SK-N-MC (cell line): ENCODE results near the gene CLEC2A.
"Not testable (repeated sequence)": the region's sequence is repeated elsewhere in the genome, so short reads cannot be mapped to it uniquely, and the experiment has no call there.

ENCODE experiments used
- DNase-seq: peaks from one replicate; pipeline ENCODE4 v3.0.0-alpha.2; 2011; ENCODE audit warnings: low read depth, low spot score
- H3K27ac ChIP-seq: fragments of 200-600 bp; sonication (generic); 2 replicates; pipeline ENCODE4 v1.5.1; 2016; ENCODE audit warnings: mixed run types
- H3K36me3 ChIP-seq: fragments of 200-600 bp; sonication (generic); 2 replicates; pipeline ENCODE4 v1.6.1; 2017; ENCODE audit warnings: antibody characterized with exemption, low read length, mixed read lengths; ENCODE audit not compliant: insufficient read depth
- H3K4me3 ChIP-seq: fragments of 200-600 bp; sonication (generic); 2 replicates; pipeline ENCODE4 v1.5.1; 2016
- H3K9ac ChIP-seq: fragments of 200-600 bp; sonication (generic); 2 replicates; pipeline ENCODE4 v1.8.0; 2017; ENCODE audit warnings: mixed run types, mixed read lengths; ENCODE audit not compliant: insufficient read length
- H3K9me3 ChIP-seq: fragments of 200-600 bp; sonication (generic); 2 replicates; pipeline ENCODE4 v1.6.1; 2017; ENCODE audit warnings: low read depth, mild to moderate bottlenecking, antibody characterized with exemption, low read length, moderate library complexity, mixed read lengths
- EZH2 ChIP-seq: fragments of 200-600 bp; sonication (generic); IDR thresholded peaks from one replicate; pipeline ENCODE4 v1.6.1; 2017; ENCODE audit warnings: antibody characterized with exemption
- FOXP2 ChIP-seq: optimal IDR thresholded peaks from 2 replicates; pipeline ENCODE3; 2011; ENCODE audit warnings: mild to moderate bottlenecking, moderate library complexity; ENCODE audit not compliant: insufficient read depth; ENCODE audit errors: extremely low read length, control extremely low read depth
- POLR2AphosphoS5 ChIP-seq: IDR thresholded peaks from 2 replicates; pipeline ENCODE4 v1.6.1; 2012; ENCODE audit warnings: mild to moderate bottlenecking, low read depth, low read length, borderline replicate concordance

The CLEC2A gene

GRCh38 chr12:9932270-9932669, at the start of gene CLEC2A:
CLEC2A (minus strand) TSS chr12:9932370; CDS start chr12:9932329, 41 bp downstream.
- Histone ChIP-seq H3K27ac (no peak within 1 kb of the TSS), H3K4me3 (no peak within 1 kb of the TSS), H3K36me3 (no peaks in the 10 kb centered on the region), H3K9me3 (no peaks in the 10 kb centered on the region), H3K9ac (no peak within 1 kb of the TSS)
- no peak for TF ChIP-seq POLR2AphosphoS5
- no peak for TF ChIP-seq FOXP2
- TF ChIP-seq EZH2, result no peak
- DNase-seq, result no peak

GRCh38 chr12:9980126-9980525, 48.0 kb upstream of the CLEC2A start:
- Histone ChIP-seq H3K36me3 (no peaks in the 10 kb centered on the region), H3K9me3 (no peaks in the 10 kb centered on the region), H3K9ac (no peak overlapping the region), H3K27ac (no peak overlapping the region), H3K4me3 (no peak overlapping the region)
- TF ChIP-seq FOXP2 (no peak), POLR2AphosphoS5 (no peak), EZH2 (no peak)
- DNase-seq, result no peak

- H3K9ac ChIP-seq, result no peak overlapping the region
- DNase-seq, result no peak
- H3K9me3 ChIP-seq, result no peaks in the 10 kb centered on the region
- H3K36me3 ChIP-seq, result no peaks in the 10 kb centered on the region
- TF ChIP-seq EZH2, result no peak
- TF ChIP-seq FOXP2, result no peak
- no peak overlapping the region for H3K4me3 ChIP-seq
- H3K27ac ChIP-seq, result no peak overlapping the region
Observed at GRCh38 chr12:9977916-9978315, 45.7 kb upstream of the CLEC2A start.

- not testable (repeated sequence) for H3K36me3 ChIP-seq, H3K4me3 ChIP-seq, H3K27ac ChIP-seq, H3K9ac ChIP-seq, H3K9me3 ChIP-seq, DNase-seq
Observed at GRCh38 chr12:9976626-9977025, 44.5 kb upstream of the CLEC2A start.

GRCh38 chr12:9975614-9976013, 43.4 kb upstream of the CLEC2A start:
- Histone ChIP-seq H3K36me3 (no peaks in the 10 kb centered on the region), H3K27ac (no peak overlapping the region), H3K9me3 (no peaks in the 10 kb centered on the region), H3K4me3 (no peak overlapping the region), H3K9ac (no peak overlapping the region)
- TF ChIP-seq POLR2AphosphoS5 (no peak), FOXP2 (no peak), EZH2 (no peak)
- DNase-seq, result no peak

GRCh38 chr12:9974731-9975130, 42.6 kb upstream of the CLEC2A start:
- H3K4me3 ChIP-seq, H3K27ac ChIP-seq, DNase-seq, H3K9me3 ChIP-seq, H3K36me3 ChIP-seq, H3K9ac ChIP-seq: not testable (repeated sequence)

GRCh38 chr12:9973949-9974348, 41.8 kb upstream of the CLEC2A start:
- no peak overlapping the region for H3K27ac ChIP-seq
- H3K36me3 ChIP-seq, result no peaks in the 10 kb centered on the region
- no peak for DNase-seq
- H3K9ac ChIP-seq, result no peak overlapping the region
- H3K9me3 ChIP-seq, result no peaks in the 10 kb centered on the region
- no peak overlapping the region for H3K4me3 ChIP-seq
- TF ChIP-seq EZH2 (no peak), POLR2AphosphoS5 (no peak), FOXP2 (no peak)

GRCh38 chr12:9971181-9971580, 39.0 kb upstream of the CLEC2A start, which contains the start of gene CLEC12A:
CLEC12A (plus strand) TSS chr12:9971409; CDS start chr12:9971597, 188 bp downstream.
- Histone ChIP-seq H3K27ac (no peak within 1 kb of the TSS), H3K4me3 (no peak within 1 kb of the TSS), H3K36me3 (no peaks in the 10 kb centered on the region), H3K9ac (no peak within 1 kb of the TSS), H3K9me3 (no peaks in the 10 kb centered on the region)
- no peak for DNase-seq
- TF ChIP-seq EZH2, result no peak
- no peak for TF ChIP-seq FOXP2
- no peak for TF ChIP-seq POLR2AphosphoS5

- Histone ChIP-seq H3K4me3 (no peak overlapping the region), H3K9me3 (no peaks in the 10 kb centered on the region), H3K27ac (no peak overlapping the region), H3K9ac (no peak overlapping the region), H3K36me3 (no peaks in the 10 kb centered on the region)
- no peak for DNase-seq
- TF ChIP-seq EZH2 (no peak), FOXP2 (no peak), POLR2AphosphoS5 (no peak)
Observed at GRCh38 chr12:9969673-9970072, 37.5 kb upstream of the CLEC2A start.
